Activated T-helper 1 cell treated with anti-CD3 and anti-CD28 coated beads, Interleukin-12 subunit alpha, Interleukin-12 subunit beta, Interleukin-2, Interleukin-4 antibody, amounts not matched to agents 30 ng/mL and 10 ng/mL and 1 ng/mL, durations not matched to agents 14 hours and 24 hours and 36 hours (primary cell): ENCODE measurements around the gene RTN4R. TPM values are rescaled to one million over a fixed set of nuclear protein-coding genes. Genes with fewer than 3 reads are reported as not detected.
A peak's percentile ranks its signal among the peaks of the same experiment; 100 is the strongest.
"Not testable (repeated sequence)": the region's sequence is repeated elsewhere in the genome, so short reads cannot be mapped to it uniquely, and the experiment has no call there.

Experiments used
- DNase-seq: peaks from one replicate; pipeline ENCODE4 v3.0.0; 2021; ENCODE audit warnings: low spot score
- H3K27ac Mint-ChIP-seq: one replicate; pipeline ENCODE4 v1.8.0; 2021; ENCODE audit warnings: mild to moderate bottlenecking, mixed read lengths
- H3K27me3 Mint-ChIP-seq: one replicate; pipeline ENCODE4 v1.8.0; 2022; ENCODE audit warnings: mild to moderate bottlenecking, moderate library complexity, mixed read lengths; ENCODE audit not compliant: insufficient read depth
- H3K36me3 Mint-ChIP-seq: one replicate; pipeline ENCODE4 v1.8.0; 2021; ENCODE audit warnings: low read depth, mixed read lengths
- H3K4me1 Mint-ChIP-seq: one replicate; pipeline ENCODE4 v1.8.0; 2021; ENCODE audit warnings: low read depth, mixed read lengths
- H3K4me3 Mint-ChIP-seq: one replicate; pipeline ENCODE4 v1.8.0; 2021; ENCODE audit warnings: mild to moderate bottlenecking, moderate library complexity, mixed read lengths
- H3K9me3 Mint-ChIP-seq: one replicate; pipeline ENCODE4 v1.8.0; 2021; ENCODE audit warnings: mixed read lengths
- intact Hi-C: fragments of 100-400 bp; cut with micrococcal nuclease; formaldehyde crosslinking; loops from one replicate; pipeline ENCODE4 v1.15.1; 2024
- total RNA-seq: library from RNA; stranded (reverse); gene quantifications from 2 replicates; pipeline ENCODE4 v1.2.3, GENCODE V29; 2022

Gene RTN4R
- 1.7 and 1.9 TPM in 2 replicates for total RNA-seq

- Mint-ChIP-seq H3K27ac (no peak within 1 kb of the TSS), H3K27me3 (peaks cover 6% of the 10 kb centered on the region), H3K9me3 (no peaks in the 10 kb centered on the region), H3K4me3 (peak within 1 kb of the TSS; percentile 82), H3K4me1 (no peaks in the 10 kb centered on the region), H3K36me3 (no peaks in the 10 kb centered on the region)
- intact Hi-C loops: loop anchor here (1.0 to 10.0 kb wide), 4 partner anchors 31 to 296 kb away; no protein-coding TSS in a partner anchor
- peak; percentile 45 for DNase-seq
Observed at GRCh38 chr22:20268279-20269012, at the start of gene RTN4R. Gene RTN4R (minus strand): TSS chr22:20268318. CDS start chr22:20268092, 226 bp downstream.

GRCh38 chr22:20317402-20318042, 49.4 kb upstream of the RTN4R start:
- H3K27me3 Mint-ChIP-seq, intact Hi-C loops, H3K27ac Mint-ChIP-seq, H3K36me3 Mint-ChIP-seq, DNase-seq, H3K9me3 Mint-ChIP-seq: not testable (repeated sequence)
- H3K4me1 Mint-ChIP-seq: peaks cover 44% of the 10 kb centered on the region
- H3K4me3 Mint-ChIP-seq: peak overlapping the region; percentile 92

- DNase-seq: no peak
Observed at GRCh38 chr22:20316844-20317401, 48.8 kb upstream of the RTN4R start.

GRCh38 chr22:20316217-20316843, 48.2 kb upstream of the RTN4R start:
- intact Hi-C loops: no loop called here
- Mint-ChIP-seq H3K9me3 (no peaks in the 10 kb centered on the region), H3K27ac (no peak overlapping the region), H3K27me3 (no peaks in the 10 kb centered on the region), H3K4me3 (no peak overlapping the region), H3K4me1 (peaks cover 36% of the 10 kb centered on the region), H3K36me3 (no peaks in the 10 kb centered on the region)
- no peak for DNase-seq

More at GRCh38 chr22:20316844-20317401, 48.8 kb upstream of the RTN4R start:
- Mint-ChIP-seq H3K9me3 (no peaks in the 10 kb centered on the region), H3K27ac (no peak overlapping the region), H3K4me3 (no peak overlapping the region), H3K36me3 (no peaks in the 10 kb centered on the region), H3K4me1 (peaks cover 42% of the 10 kb centered on the region), H3K27me3 (no peaks in the 10 kb centered on the region)
- intact Hi-C loops: no loop called here

GRCh38 chr22:20315337-20316216, 47.5 kb upstream of the RTN4R start:
- no peaks in the 10 kb centered on the region for H3K36me3 Mint-ChIP-seq
- no peaks in the 10 kb centered on the region for H3K27me3 Mint-ChIP-seq
- DNase-seq: no peak
- H3K9me3 Mint-ChIP-seq: no peaks in the 10 kb centered on the region
- H3K4me1 Mint-ChIP-seq: peaks cover 29% of the 10 kb centered on the region
- intact Hi-C loops: no loop called here
- no peak overlapping the region for H3K4me3 Mint-ChIP-seq
- no peak overlapping the region for H3K27ac Mint-ChIP-seq

GRCh38 chr22:20314741-20315336, 46.7 kb upstream of the RTN4R start:
- H3K27ac Mint-ChIP-seq, intact Hi-C loops, DNase-seq: not testable (repeated sequence)

GRCh38 chr22:20314206-20314605, 46.1 kb upstream of the RTN4R start:
- H3K36me3 Mint-ChIP-seq, intact Hi-C loops, H3K4me3 Mint-ChIP-seq, H3K9me3 Mint-ChIP-seq, DNase-seq, H3K27ac Mint-ChIP-seq, H3K27me3 Mint-ChIP-seq: not testable (repeated sequence)
- peaks cover 25% of the 10 kb centered on the region for H3K4me1 Mint-ChIP-seq

More at GRCh38 chr22:20314741-20315336, 46.7 kb upstream of the RTN4R start:
- peaks cover 26% of the 10 kb centered on the region for H3K4me1 Mint-ChIP-seq
- H3K36me3 Mint-ChIP-seq, H3K4me3 Mint-ChIP-seq, H3K27me3 Mint-ChIP-seq, H3K9me3 Mint-ChIP-seq: not testable (repeated sequence)

GRCh38 chr22:20313306-20314077, 45.4 kb upstream of the RTN4R start:
- H3K4me3 Mint-ChIP-seq, intact Hi-C loops, H3K9me3 Mint-ChIP-seq, H3K27me3 Mint-ChIP-seq, DNase-seq, H3K36me3 Mint-ChIP-seq, H3K27ac Mint-ChIP-seq: not testable (repeated sequence)
- H3K4me1 Mint-ChIP-seq: peaks cover 19% of the 10 kb centered on the region

GRCh38 chr22:20312396-20313191, 44.5 kb upstream of the RTN4R start:
- Mint-ChIP-seq H3K9me3 (no peaks in the 10 kb centered on the region), H3K4me1 (peaks cover 10% of the 10 kb centered on the region), H3K27ac (no peak overlapping the region), H3K4me3 (no peak overlapping the region), H3K27me3 (no peaks in the 10 kb centered on the region), H3K36me3 (no peaks in the 10 kb centered on the region)
- intact Hi-C loops: no loop called here
- no peak for DNase-seq

GRCh38 chr22:20311249-20312062, 43.3 kb upstream of the RTN4R start:
- H3K36me3 Mint-ChIP-seq, H3K9me3 Mint-ChIP-seq, H3K4me3 Mint-ChIP-seq, H3K27me3 Mint-ChIP-seq, intact Hi-C loops, H3K4me1 Mint-ChIP-seq, H3K27ac Mint-ChIP-seq, DNase-seq: not testable (repeated sequence)
